ENCODE data around the gene MAMLD1. TPM values are rescaled to one million over a fixed set of nuclear protein-coding genes. Genes with fewer than 3 reads are reported as not detected.

Gene MAMLD1
- total and polyA plus RNA-seq, 2 experiments from 2014 or later: 4.1 to 9.0 TPM

- Histone ChIP-seq H3K4me2 (ENCODE audit: unreplicated experiment) (peak overlapping the region; percentile 61), H3K27me3 (replicated peaks; ENCODE audit: insufficient read depth) (no peaks in the 10 kb centered on the region), H3K9me2 (ENCODE audit: insufficient read depth) (no peaks in the 10 kb centered on the region), H3K4me1 (ENCODE audit: insufficient read depth) (peaks cover 30% of the 10 kb centered on the region), H3K9me3 (ENCODE audit: low read depth) (no peaks in the 10 kb centered on the region), H3K27ac (peak overlapping the region; percentile 43), H3K9ac (peak overlapping the region; percentile 47), H4K20me1 (ENCODE audit: insufficient read depth) (no peaks in the 10 kb centered on the region), H3K4me3 (no peak overlapping the region), H2AFZ (peak overlapping the region; percentile 69), H3F3A (ENCODE audit: insufficient read depth) (peaks cover 12% of the 10 kb centered on the region; the same call in 1 of the 2 replicates), H3K36me3 (ENCODE audit: low read depth) (no peaks in the 10 kb centered on the region), H3K79me2 (ENCODE audit: insufficient read depth) (no peaks in the 10 kb centered on the region)
- peak; percentile 64 for DNase-seq
- no peak for TF ChIP-seq EZH2phosphoT487 (IDR thresholded peaks at IDR 0.05; ENCODE audit: insufficient read depth, low read depth)
- TF ChIP-seq EZH2 (IDR thresholded peaks at IDR 0.05; ENCODE audit: insufficient read depth, poor library complexity, severe bottlenecking): no peak
- in situ Hi-C loops (cut with MboI): no loop called here
- WGBS, 2 experiments (ENCODE audit: low coverage in 1 of 2, low lambda C conversion rate in 2 of 2, missing lambda C conversion rate in 2 of 2): 14 to 16% methylated on average over 13 to 16 of the region's 19 CpGs
These were observed 144.2 kb downstream of the MAMLD1 start for GRCh38 chrX:150507251-150507856.

DNA sequence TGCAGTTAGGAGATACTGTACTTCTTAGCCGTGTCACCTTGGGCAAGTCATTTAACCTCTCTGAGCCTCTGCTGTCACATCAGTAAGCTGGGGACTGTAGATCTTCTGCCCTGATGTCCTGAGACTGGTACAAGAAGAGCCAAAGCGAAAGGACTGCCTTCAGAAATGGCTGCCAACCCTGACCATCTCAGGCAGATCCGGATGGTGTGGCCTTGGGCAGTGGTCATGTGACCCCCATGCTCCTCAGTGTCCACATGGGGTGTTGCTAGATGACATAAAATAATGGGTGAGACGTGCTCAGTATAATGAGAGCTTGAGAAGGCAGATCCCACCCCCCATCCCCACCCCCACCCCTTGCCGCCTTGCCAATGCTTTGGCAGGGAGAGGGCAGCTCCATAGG lies 144.9 kb downstream of the MAMLD1 start:
- DNase-seq: peak; percentile 9
- Histone ChIP-seq H3F3A (ENCODE audit: insufficient read depth) (peaks cover 12% of the 10 kb centered on the region; the same call in 1 of the 2 replicates), H3K27me3 (replicated peaks; ENCODE audit: insufficient read depth) (no peaks in the 10 kb centered on the region), H3K36me3 (ENCODE audit: low read depth) (no peaks in the 10 kb centered on the region), H3K9ac (peak overlapping the region; percentile 47), H3K79me2 (ENCODE audit: insufficient read depth) (no peaks in the 10 kb centered on the region), H4K20me1 (ENCODE audit: insufficient read depth) (no peaks in the 10 kb centered on the region), H2AFZ (peak overlapping the region; percentile 69), H3K9me3 (ENCODE audit: low read depth) (no peaks in the 10 kb centered on the region), H3K4me1 (ENCODE audit: insufficient read depth) (peaks cover 30% of the 10 kb centered on the region), H3K27ac (peak overlapping the region; percentile 37; the same call in 1 of the 2 replicates), H3K9me2 (ENCODE audit: insufficient read depth) (no peaks in the 10 kb centered on the region), H3K4me3 (no peak overlapping the region), H3K4me2 (ENCODE audit: unreplicated experiment) (peak overlapping the region; percentile 61)
- WGBS, 2 experiments (ENCODE audit: low coverage in 1 of 2, low lambda C conversion rate in 2 of 2, missing lambda C conversion rate in 2 of 2): 21 to 32% methylated on average over 4 of the region's 5 CpGs
- TF ChIP-seq EZH2 (IDR thresholded peaks at IDR 0.05; ENCODE audit: insufficient read depth, poor library complexity, severe bottlenecking) (no peak), EZH2phosphoT487 (IDR thresholded peaks at IDR 0.05; ENCODE audit: insufficient read depth, low read depth) (no peak)
- in situ Hi-C loops (cut with MboI): no loop called here

- Histone ChIP-seq H3K4me2 (ENCODE audit: unreplicated experiment) (no peak overlapping the region), H3K9me2 (ENCODE audit: insufficient read depth) (no peaks in the 10 kb centered on the region), H3K79me2 (ENCODE audit: insufficient read depth) (no peaks in the 10 kb centered on the region), H3K36me3 (ENCODE audit: low read depth) (no peaks in the 10 kb centered on the region), H3K9me3 (ENCODE audit: low read depth) (no peaks in the 10 kb centered on the region), H4K20me1 (ENCODE audit: insufficient read depth) (no peaks in the 10 kb centered on the region), H3K27me3 (replicated peaks; ENCODE audit: insufficient read depth) (no peaks in the 10 kb centered on the region), H2AFZ (no peak overlapping the region), H3K4me1 (ENCODE audit: insufficient read depth) (peaks cover 29% of the 10 kb centered on the region), H3F3A (ENCODE audit: insufficient read depth) (peaks cover 12% of the 10 kb centered on the region; the same call in 1 of the 2 replicates), H3K27ac (0 out of 2 replicates have a peak overlapping the region, but pooled peaks have one; percentile 15), H3K9ac (no peak overlapping the region), H3K4me3 (no peak overlapping the region)
- in situ Hi-C loops (cut with MboI): no loop called here
- WGBS, 2 experiments (ENCODE audit: low coverage in 1 of 2, low lambda C conversion rate in 2 of 2, missing lambda C conversion rate in 2 of 2): 25 to 35% methylated on average over 13 to 15 of the region's 16 CpGs
- peak; percentile 56 for DNase-seq
- TF ChIP-seq EZH2 (IDR thresholded peaks at IDR 0.05; ENCODE audit: insufficient read depth, poor library complexity, severe bottlenecking) (no peak), EZH2phosphoT487 (IDR thresholded peaks at IDR 0.05; ENCODE audit: insufficient read depth, low read depth) (no peak)
These were observed 145.6 kb downstream of the MAMLD1 start for GRCh38 chrX:150508451-150509367.

DNA sequence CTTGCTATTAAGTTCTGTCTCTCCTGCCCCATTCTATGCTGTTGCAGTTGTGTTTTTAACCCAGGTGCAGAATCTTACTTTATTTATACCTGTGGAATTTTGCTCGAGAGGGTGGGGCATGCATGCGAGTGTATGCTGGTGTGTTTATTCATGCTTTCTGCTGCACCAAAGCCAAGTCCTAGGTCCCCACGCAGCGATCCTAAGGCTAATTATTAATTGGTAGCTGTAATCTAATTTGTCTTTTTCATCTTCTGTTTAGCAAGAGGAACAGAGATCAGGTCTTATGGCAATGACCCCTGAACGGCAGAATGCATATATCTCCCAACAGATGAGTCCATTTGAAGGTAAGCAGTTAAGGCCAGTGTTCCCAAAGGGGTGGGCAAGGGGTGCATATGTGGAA lies 146.6 kb downstream of the MAMLD1 start:
- no peak overlapping the region for H3K4me3 ChIP-seq
- no peak overlapping the region for H3K4me2 ChIP-seq (ENCODE audit: unreplicated experiment)
- no peak for DNase-seq
- H3K9me3 ChIP-seq (ENCODE audit: low read depth): no peaks in the 10 kb centered on the region
- H3K27me3 ChIP-seq (replicated peaks; ENCODE audit: insufficient read depth): no peaks in the 10 kb centered on the region
- H4K20me1 ChIP-seq (ENCODE audit: insufficient read depth): no peaks in the 10 kb centered on the region
- TF ChIP-seq EZH2phosphoT487 (IDR thresholded peaks at IDR 0.05; ENCODE audit: insufficient read depth, low read depth): no peak
- no peak for TF ChIP-seq EZH2 (IDR thresholded peaks at IDR 0.05; ENCODE audit: insufficient read depth, poor library complexity, severe bottlenecking)
- H3K4me1 ChIP-seq (ENCODE audit: insufficient read depth): peaks cover 19% of the 10 kb centered on the region
- no peak overlapping the region for H3K27ac ChIP-seq
- 79 to 81% methylated on average over 5 of the region's 5 CpGs for WGBS, 2 experiments (ENCODE audit: low coverage in 1 of 2, low lambda C conversion rate in 2 of 2, missing lambda C conversion rate in 2 of 2)
- H3K36me3 ChIP-seq (ENCODE audit: low read depth): no peaks in the 10 kb centered on the region
- in situ Hi-C loops (cut with MboI): no loop called here
- no peak overlapping the region for H3K9ac ChIP-seq
- no peaks in the 10 kb centered on the region for H3K79me2 ChIP-seq (ENCODE audit: insufficient read depth)
- 0 out of 2 replicates have a peak, but pooled peaks cover 5% of the 10 kb centered on the region for H3F3A ChIP-seq (ENCODE audit: insufficient read depth)
- H3K9me2 ChIP-seq (ENCODE audit: insufficient read depth): no peaks in the 10 kb centered on the region
- H2AFZ ChIP-seq: no peak overlapping the region
